AG04450 (cell line): ENCODE data around the gene PCDHGA4. TPM values are rescaled to one million over a fixed set of nuclear protein-coding genes. Genes with fewer than 3 reads are reported as not detected.
A peak's percentile ranks its signal among the peaks of the same experiment; 100 is the strongest.

Experiments
- CTCF ChIA-PET: fragments of 300-600, 350-600 bp; formaldehyde crosslinking; extraction: SDS; loops from one replicate; lab custom pipeline; 2022; ENCODE audit warnings: antibody characterized with exemption, inconsistent platforms; lab: Charles Lee
- POLR2A ChIA-PET: fragments of 350-600 bp; formaldehyde crosslinking; extraction: SDS; loops from one replicate; lab custom pipeline; 2021; ENCODE audit warnings: antibody characterized with exemption, inconsistent platforms; lab: Yijun Ruan, JAX
- DNase-seq: peaks from one replicate; pipeline ENCODE4 v3.0.0-alpha.2; 2011; ENCODE audit warnings: low read depth, low spot score
- H3K27ac ChIP-seq: one replicate; pipeline ENCODE4 v1.5.1; 2012; ENCODE audit warnings: low read depth, low read length, control low read depth
- H3K27me3 ChIP-seq: one replicate; pipeline ENCODE4 v1.6.0; 2012; ENCODE audit warnings: low read length; ENCODE audit not compliant: control insufficient read depth, insufficient read depth
- H3K4me3 ChIP-seq: 2 replicates; pipeline ENCODE4 v1.5.1; 2011; ENCODE audit warnings: mild to moderate bottlenecking, low read depth, low read length, control low read depth
- H3K9me3 ChIP-seq: 2 replicates; pipeline ENCODE4 v1.5.1; 2012; ENCODE audit warnings: low read length; ENCODE audit not compliant: control insufficient read depth, insufficient read depth
- polyA plus RNA-seq: library from polyadenylated mRNA; depleted of rRNA; stranded (reverse); fragments of >200 nt; gene quantifications from 2 replicates; pipeline ENCODE4 v1.2.3, GENCODE V29; 2011; rRNA removed
- TF ChIP-seq, protein P1 (sequence below): IDR thresholded peaks from 2 replicates; pipeline ENCODE4 v1.5.1; 2011; ENCODE audit warnings: low read depth, low read length, control low read depth, inconsistent platforms

Gene PCDHGA4
- polyA plus RNA-seq, 1 experiment: 6.3 TPM

DNA sequence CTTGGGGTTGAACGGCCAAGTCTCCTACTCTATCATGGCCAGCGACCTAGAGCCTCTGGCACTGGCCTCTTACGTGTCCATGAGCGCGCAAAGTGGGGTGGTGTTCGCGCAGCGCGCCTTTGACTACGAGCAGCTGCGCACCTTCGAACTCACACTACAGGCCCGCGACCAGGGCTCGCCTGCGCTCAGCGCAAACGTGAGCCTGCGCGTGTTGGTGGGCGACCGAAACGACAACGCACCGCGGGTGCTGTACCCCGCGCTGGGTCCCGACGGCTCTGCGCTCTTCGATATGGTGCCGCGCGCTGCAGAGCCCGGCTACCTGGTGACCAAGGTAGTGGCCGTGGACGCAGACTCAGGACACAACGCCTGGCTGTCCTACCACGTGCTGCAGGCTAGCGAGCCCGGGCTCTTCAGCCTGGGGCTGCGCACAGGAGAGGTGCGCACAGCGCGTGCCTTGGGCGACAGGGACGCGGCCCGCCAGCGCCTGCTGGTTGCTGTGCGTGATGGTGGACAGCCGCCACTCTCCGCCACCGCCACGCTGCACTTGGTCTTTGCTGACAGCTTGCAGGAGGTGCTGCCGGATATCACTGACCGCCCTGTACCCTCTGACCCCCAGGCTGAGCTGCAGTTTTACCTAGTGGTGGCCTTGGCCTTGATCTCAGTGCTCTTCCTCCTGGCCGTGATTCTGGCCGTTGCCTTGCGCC is 44.9 kb downstream of the PCDHGA4 start:
- ChIA-PET POLR2A (no interaction called here), CTCF (interaction anchor here (2.2 kb wide), 1 partner anchor 158 kb away, joined by 18 read pairs; no protein-coding TSS in a partner anchor)
- TF ChIP-seq, protein P1, sequence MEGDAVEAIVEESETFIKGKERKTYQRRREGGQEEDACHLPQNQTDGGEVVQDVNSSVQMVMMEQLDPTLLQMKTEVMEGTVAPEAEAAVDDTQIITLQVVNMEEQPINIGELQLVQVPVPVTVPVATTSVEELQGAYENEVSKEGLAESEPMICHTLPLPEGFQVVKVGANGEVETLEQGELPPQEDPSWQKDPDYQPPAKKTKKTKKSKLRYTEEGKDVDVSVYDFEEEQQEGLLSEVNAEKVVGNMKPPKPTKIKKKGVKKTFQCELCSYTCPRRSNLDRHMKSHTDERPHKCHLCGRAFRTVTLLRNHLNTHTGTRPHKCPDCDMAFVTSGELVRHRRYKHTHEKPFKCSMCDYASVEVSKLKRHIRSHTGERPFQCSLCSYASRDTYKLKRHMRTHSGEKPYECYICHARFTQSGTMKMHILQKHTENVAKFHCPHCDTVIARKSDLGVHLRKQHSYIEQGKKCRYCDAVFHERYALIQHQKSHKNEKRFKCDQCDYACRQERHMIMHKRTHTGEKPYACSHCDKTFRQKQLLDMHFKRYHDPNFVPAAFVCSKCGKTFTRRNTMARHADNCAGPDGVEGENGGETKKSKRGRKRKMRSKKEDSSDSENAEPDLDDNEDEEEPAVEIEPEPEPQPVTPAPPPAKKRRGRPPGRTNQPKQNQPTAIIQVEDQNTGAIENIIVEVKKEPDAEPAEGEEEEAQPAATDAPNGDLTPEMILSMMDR: no peak
- peaks cover 61% of the 10 kb centered on the region for H3K9me3 ChIP-seq
- no peaks in the 10 kb centered on the region for H3K27me3 ChIP-seq
- H3K4me3 ChIP-seq: no peak overlapping the region
- no peak for DNase-seq
- no peak overlapping the region for H3K27ac ChIP-seq

DNA sequence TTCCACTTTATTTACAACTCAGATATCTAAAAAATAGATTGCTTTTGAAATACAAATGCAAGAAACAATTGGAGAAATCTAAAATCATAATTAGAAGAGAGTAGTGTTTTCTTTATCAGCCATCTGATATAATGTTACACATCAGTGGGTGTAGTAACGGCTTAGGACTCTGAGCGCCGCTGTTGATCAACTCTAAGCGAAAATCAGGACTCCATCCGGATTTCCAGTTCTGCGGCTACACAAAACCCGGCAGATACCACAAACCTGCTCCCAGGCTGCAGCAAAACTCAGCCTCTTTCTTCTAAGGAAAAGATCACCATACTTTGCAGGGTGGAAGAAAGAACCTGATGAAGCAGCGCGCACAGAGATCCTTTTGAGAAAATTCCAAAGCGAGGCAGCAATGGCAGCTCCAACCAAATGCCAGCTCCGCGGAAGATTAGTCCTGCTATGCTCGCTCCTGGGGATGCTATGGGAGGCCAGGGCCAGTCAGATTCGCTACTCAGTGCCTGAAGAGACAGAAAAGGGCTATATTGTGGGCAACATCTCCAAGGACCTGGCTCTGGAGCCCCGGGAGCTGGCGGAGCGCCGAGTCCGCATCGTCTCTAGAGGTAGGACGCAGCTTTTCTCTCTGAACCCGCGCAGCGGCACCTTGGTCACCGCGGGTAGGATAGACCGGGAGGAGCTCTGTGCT is 47.9 kb downstream of the PCDHGA4 start, which contains the start of gene PCDHGA9:
PCDHGA9 (plus strand) TSS at position 226 of the 691 bp plus-strand sequence; CDS start at position 401, 175 bp downstream.
- peak within 1 kb of the TSS; percentile 45 for H3K4me3 ChIP-seq
- no peaks in the 10 kb centered on the region for H3K27me3 ChIP-seq
- ChIA-PET POLR2A (interaction anchor here (1.1 kb wide), 1 partner anchor 161 kb away, joined by 4 read pairs; no protein-coding TSS in a partner anchor), CTCF (interaction anchor here (0.9 to 2.0 kb wide), 6 partner anchors 10 to 165 kb away, joined by 3 to 18 read pairs (median 7); partner anchors contain the start of genes PCDHGA10 and PCDHGB7)
- TF ChIP-seq, protein P1: peak; percentile 53
- peak within 1 kb of the TSS; percentile 47 for H3K27ac ChIP-seq
- no peak for DNase-seq
- peaks cover 64% of the 10 kb centered on the region for H3K9me3 ChIP-seq

DNA sequence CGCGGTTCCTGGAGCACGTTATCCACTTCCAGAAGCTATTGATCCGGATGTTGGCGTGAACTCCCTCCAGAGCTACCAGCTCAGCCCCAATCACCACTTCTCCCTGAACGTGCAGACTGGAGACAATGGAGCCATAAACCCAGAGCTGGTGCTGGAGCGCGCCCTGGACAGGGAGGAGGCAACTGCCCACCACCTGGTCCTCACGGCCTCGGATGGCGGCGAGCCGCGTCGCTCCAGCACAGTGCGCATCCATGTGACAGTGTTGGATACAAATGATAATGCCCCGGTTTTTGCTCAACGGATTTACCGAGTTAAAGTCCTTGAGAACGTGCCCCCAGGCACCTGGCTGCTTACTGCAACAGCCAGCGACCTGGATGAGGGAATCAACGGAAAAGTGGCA is 48.6 kb downstream of the PCDHGA4 start:
- DNase-seq: no peak
- POLR2A ChIA-PET: interaction anchor here (1.1 kb wide), 1 partner anchor 161 kb away, joined by 4 read pairs; no protein-coding TSS in a partner anchor
- peaks cover 66% of the 10 kb centered on the region for H3K9me3 ChIP-seq
- H3K4me3 ChIP-seq: peak overlapping the region; percentile 45
- CTCF ChIA-PET: interaction anchor here (0.9 to 2.0 kb wide), 5 partner anchors 14 to 164 kb away, joined by 3 to 18 read pairs (median 10); partner anchors contain the start of gene PCDHGB7
- TF ChIP-seq, protein P1: no peak
- no peaks in the 10 kb centered on the region for H3K27me3 ChIP-seq
- H3K27ac ChIP-seq: no peak overlapping the region

Other genes with a start within 250 kb of the PCDHGA4 start
- gene PCDHB4, start 233.2 kb upstream of the PCDHGA4 start, polyA plus RNA-seq: 0.04 and 0.06 TPM in 2 replicates
- 0.68 and 0.72 TPM in 2 replicates for gene PCDHB5, start 219.8 kb upstream of the PCDHGA4 start, polyA plus RNA-seq
- gene PCDHB6, start 205.0 kb upstream of the PCDHGA4 start, polyA plus RNA-seq: 0.21 TPM in 2 replicates
- gene PCDHB7, start 182.4 kb upstream of the PCDHGA4 start, polyA plus RNA-seq: 0.61 and 0.62 TPM in 2 replicates
- gene PCDHB8, start 177.2 kb upstream of the PCDHGA4 start, polyA plus RNA-seq: 0.20 and 0.25 TPM in 2 replicates
- gene PCDHB16, start 172.6 kb upstream of the PCDHGA4 start, polyA plus RNA-seq: 0.45 and 0.66 TPM in 2 replicates
- gene PCDHB9, start 167.9 kb upstream of the PCDHGA4 start, polyA plus RNA-seq: 0.22 and 0.45 TPM in 2 replicates
- gene PCDHB10, start 162.7 kb upstream of the PCDHGA4 start, polyA plus RNA-seq: 0.45 and 0.74 TPM in 2 replicates
- gene PCDHB11, start 155.4 kb upstream of the PCDHGA4 start, polyA plus RNA-seq: 0.16 and 0.25 TPM in 2 replicates
- 0.32 and 0.40 TPM in 2 replicates for gene PCDHB12, start 146.3 kb upstream of the PCDHGA4 start, polyA plus RNA-seq
- 0.60 and 0.73 TPM in 2 replicates for gene PCDHB13, start 141.1 kb upstream of the PCDHGA4 start, polyA plus RNA-seq
- 0.98 and 1.1 TPM in 2 replicates for gene PCDHB14, start 131.7 kb upstream of the PCDHGA4 start, polyA plus RNA-seq
- 0.88 and 0.93 TPM in 2 replicates for gene PCDHB15, start 109.6 kb upstream of the PCDHGA4 start, polyA plus RNA-seq
- not detected in 2 replicates for gene SLC25A2, start 51.0 kb upstream of the PCDHGA4 start, polyA plus RNA-seq
- gene TAF7, start 34.2 kb upstream of the PCDHGA4 start, polyA plus RNA-seq: 60.3 and 71.0 TPM in 2 replicates
- 1.9 and 2.2 TPM in 2 replicates for gene PCDHGA1, start 24.5 kb upstream of the PCDHGA4 start, polyA plus RNA-seq
- gene PCDHGA2, start 16.3 kb upstream of the PCDHGA4 start, polyA plus RNA-seq: 6.1 and 6.3 TPM in 2 replicates
- gene PCDHGA3, start 11.2 kb upstream of the PCDHGA4 start, polyA plus RNA-seq: 0.92 and 1.2 TPM in 2 replicates
- 3.2 TPM in 2 replicates for gene PCDHGB1, start 4.9 kb upstream of the PCDHGA4 start, polyA plus RNA-seq
- 4.6 and 4.8 TPM in 2 replicates for gene PCDHGB2, start 5.0 kb downstream of the PCDHGA4 start, polyA plus RNA-seq
- gene PCDHGA5, start 9.1 kb downstream of the PCDHGA4 start, polyA plus RNA-seq: 1.4 and 1.8 TPM in 2 replicates
- 3.6 and 4.3 TPM in 2 replicates for gene PCDHGB3, start 15.2 kb downstream of the PCDHGA4 start, polyA plus RNA-seq
- gene PCDHGA6, start 18.9 kb downstream of the PCDHGA4 start, polyA plus RNA-seq: 4.7 and 4.8 TPM in 2 replicates
- gene PCDHGA7, start 27.7 kb downstream of the PCDHGA4 start, polyA plus RNA-seq: 2.7 TPM in 2 replicates
- gene PCDHGB4, start 32.7 kb downstream of the PCDHGA4 start, polyA plus RNA-seq: 10.3 and 10.9 TPM in 2 replicates
- 0.93 and 1.1 TPM in 2 replicates for gene PCDHGA8, start 37.6 kb downstream of the PCDHGA4 start, polyA plus RNA-seq
- gene PCDHGB5, start 42.9 kb downstream of the PCDHGA4 start, polyA plus RNA-seq: 12.5 TPM in 2 replicates
- gene PCDHGA9, start 47.8 kb downstream of the PCDHGA4 start, polyA plus RNA-seq: 6.4 and 8.0 TPM in 2 replicates
- gene PCDHGB6, start 53.0 kb downstream of the PCDHGA4 start, polyA plus RNA-seq: 3.3 and 3.8 TPM in 2 replicates
- 9.2 and 11.7 TPM in 2 replicates for gene PCDHGA10, start 58.0 kb downstream of the PCDHGA4 start, polyA plus RNA-seq
- gene PCDHGB7, start 62.7 kb downstream of the PCDHGA4 start, polyA plus RNA-seq: 16.2 and 17.0 TPM in 2 replicates
- 7.5 and 7.7 TPM in 2 replicates for gene PCDHGA11, start 66.0 kb downstream of the PCDHGA4 start, polyA plus RNA-seq
- gene PCDHGA12, start 75.5 kb downstream of the PCDHGA4 start, polyA plus RNA-seq: 3.4 and 4.3 TPM in 2 replicates
- 47.4 and 61.1 TPM in 2 replicates for gene PCDHGC3, start 120.9 kb downstream of the PCDHGA4 start, polyA plus RNA-seq
- gene PCDHGC4, start 130.0 kb downstream of the PCDHGA4 start, polyA plus RNA-seq: 0.46 and 0.83 TPM in 2 replicates
- 2.4 and 2.5 TPM in 2 replicates for gene PCDHGC5, start 134.1 kb downstream of the PCDHGA4 start, polyA plus RNA-seq